Endometrial microvascular endothelial cells (primary cell): Measurements from ENCODE around the gene RAPH1. TPM values are rescaled to one million over a fixed set of nuclear protein-coding genes. Genes with fewer than 3 reads are reported as not detected.
"Not testable (repeated sequence)": the region's sequence is repeated elsewhere in the genome, so short reads cannot be mapped to it uniquely, and the experiment has no call there.

Experiments
- in situ Hi-C: cut with HindIII; loops from 2 replicates; pipeline ENCODE4 v1.10.0; 2017; ENCODE audit warnings: low sequenced_read_pairs, low pct_unique_long_range_greater_than_20kb; ENCODE audit errors: inconsistent ontology term
- total RNA-seq: library from RNA; depleted of rRNA; stranded (reverse); fragments of >200 nt; gene quantifications from one replicate; pipeline ENCODE4 v1.2.3, GENCODE V29; 2015; ENCODE audit errors: inconsistent ontology term

The RAPH1 gene
- total RNA-seq, 1 donor from 2014 or later: 43.5 TPM

GRCh38 chr2:203450561-203450960 lies 84.5 kb downstream of the RAPH1 start:
- in situ Hi-C loops: no loop called here

- in situ Hi-C loops: no loop called here
Measured at GRCh38 chr2:203446780-203447179, 88.3 kb downstream of the RAPH1 start.

- in situ Hi-C loops: no loop called here
Measured at GRCh38 chr2:203446071-203446481, 89.0 kb downstream of the RAPH1 start.

- in situ Hi-C loops: no loop called here
Measured at GRCh38 chr2:203444738-203445137, 90.4 kb downstream of the RAPH1 start.

- in situ Hi-C loops: no loop called here
Measured at GRCh38 chr2:203442463-203442862, 92.6 kb downstream of the RAPH1 start.

- in situ Hi-C loops: no loop called here
Measured at GRCh38 chr2:203441463-203441862, 93.6 kb downstream of the RAPH1 start.

GRCh38 chr2:203440671-203441070 lies 94.4 kb downstream of the RAPH1 start:
- in situ Hi-C loops: no loop called here

- in situ Hi-C loops: no loop called here
Measured at GRCh38 chr2:203438528-203438927, 96.6 kb downstream of the RAPH1 start.

- in situ Hi-C loops: no loop called here
Measured at GRCh38 chr2:203437511-203437910, 97.6 kb downstream of the RAPH1 start.

GRCh38 chr2:203436496-203436895 lies 98.6 kb downstream of the RAPH1 start:
- in situ Hi-C loops: no loop called here

GRCh38 chr2:203432811-203433210 lies 102.3 kb downstream of the RAPH1 start:
- in situ Hi-C loops: no loop called here

GRCh38 chr2:203431391-203432185 lies 103.5 kb downstream of the RAPH1 start:
- in situ Hi-C loops: no loop called here

- in situ Hi-C loops: not testable (repeated sequence)
Measured at GRCh38 chr2:203429643-203430042, 105.5 kb downstream of the RAPH1 start.

GRCh38 chr2:203427061-203427460 lies 108.0 kb downstream of the RAPH1 start:
- in situ Hi-C loops: no loop called here

GRCh38 chr2:203418271-203418670 lies 116.8 kb downstream of the RAPH1 start:
- in situ Hi-C loops: no loop called here

- in situ Hi-C loops: no loop called here
Measured at GRCh38 chr2:203413796-203414195, 121.3 kb downstream of the RAPH1 start.

GRCh38 chr2:203412546-203413331 lies 122.4 kb downstream of the RAPH1 start:
- in situ Hi-C loops: no loop called here

- in situ Hi-C loops: no loop called here
Measured at GRCh38 chr2:203407496-203407895, 127.6 kb downstream of the RAPH1 start.

- in situ Hi-C loops: no loop called here
Measured at GRCh38 chr2:203404996-203405395, 130.1 kb downstream of the RAPH1 start.
